Non-pigmented ciliary epithelial cell (primary cell): ENCODE measurements around the gene APOBEC4.
"Not testable (repeated sequence)": the region's sequence is repeated elsewhere in the genome, so short reads cannot be mapped to it uniquely, and the experiment has no call there.

Experiments used
- DNase-seq: peaks from one replicate; pipeline ENCODE4 v3.0.0-alpha.2; 2010; ENCODE audit warnings: low read depth

The APOBEC4 gene, protein sequence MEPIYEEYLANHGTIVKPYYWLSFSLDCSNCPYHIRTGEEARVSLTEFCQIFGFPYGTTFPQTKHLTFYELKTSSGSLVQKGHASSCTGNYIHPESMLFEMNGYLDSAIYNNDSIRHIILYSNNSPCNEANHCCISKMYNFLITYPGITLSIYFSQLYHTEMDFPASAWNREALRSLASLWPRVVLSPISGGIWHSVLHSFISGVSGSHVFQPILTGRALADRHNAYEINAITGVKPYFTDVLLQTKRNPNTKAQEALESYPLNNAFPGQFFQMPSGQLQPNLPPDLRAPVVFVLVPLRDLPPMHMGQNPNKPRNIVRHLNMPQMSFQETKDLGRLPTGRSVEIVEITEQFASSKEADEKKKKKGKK

GRCh38 chr1:183652547-183653461, at the start of gene APOBEC4:
TSS of gene APOBEC4 (minus strand) at chr1:183653316. CDS start at chr1:183648781, 4,535 bp downstream.
- DNase-seq = no peak

DNA sequence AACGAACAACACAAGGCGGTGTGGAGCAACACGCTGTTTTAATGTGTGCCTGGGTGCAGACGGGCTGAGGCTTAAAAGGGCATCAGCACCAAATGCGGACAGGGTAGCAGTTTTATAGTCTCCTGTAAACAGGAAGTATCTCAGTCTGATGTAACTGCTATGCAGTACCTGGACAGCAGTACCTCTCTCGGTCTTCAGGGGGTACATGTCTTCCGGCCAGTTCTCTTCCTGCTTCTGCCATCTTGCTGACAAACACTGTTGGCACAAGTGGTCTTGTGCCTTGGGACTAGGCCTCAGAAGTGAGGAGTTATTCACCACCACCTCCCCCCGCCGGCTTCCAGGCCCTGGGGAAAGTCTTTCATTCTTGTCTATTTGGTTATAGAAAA, 49.7 kb upstream of the APOBEC4 start:
- DNase-seq = no peak

DNA sequence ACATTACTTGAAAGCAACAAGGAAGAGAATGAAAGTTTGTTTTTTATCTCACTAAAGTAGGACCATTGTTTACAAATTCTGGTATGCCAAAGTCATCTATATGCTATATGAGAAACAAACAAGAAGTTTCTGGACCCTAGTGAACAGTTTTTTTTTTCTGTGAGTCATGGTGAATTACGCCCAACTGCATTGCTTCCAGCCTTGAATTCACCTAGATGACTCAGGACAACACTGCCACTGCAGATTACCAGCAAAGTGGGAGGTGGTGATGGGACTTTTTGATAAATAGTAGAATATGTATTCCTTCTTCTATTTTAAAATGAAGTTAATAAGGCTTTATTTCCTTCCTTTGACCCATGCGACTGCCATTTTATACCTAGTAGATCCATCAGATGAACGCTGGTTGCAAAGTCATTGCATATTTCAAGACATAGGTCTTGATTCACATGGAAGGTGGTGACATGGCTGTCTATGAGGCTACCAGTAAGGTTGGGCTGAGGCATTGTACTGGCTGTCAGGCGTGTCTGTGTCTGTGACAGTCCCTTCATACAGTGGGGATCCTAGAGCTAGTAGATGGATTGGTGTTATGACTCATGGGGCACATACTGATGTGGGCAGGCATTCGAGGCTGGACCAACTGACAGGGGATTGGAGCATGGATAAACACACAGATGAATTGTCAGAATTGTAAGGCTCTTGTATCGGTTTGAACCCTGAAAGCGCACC, 49.1 kb upstream of the APOBEC4 start:
- no peak for DNase-seq

DNA sequence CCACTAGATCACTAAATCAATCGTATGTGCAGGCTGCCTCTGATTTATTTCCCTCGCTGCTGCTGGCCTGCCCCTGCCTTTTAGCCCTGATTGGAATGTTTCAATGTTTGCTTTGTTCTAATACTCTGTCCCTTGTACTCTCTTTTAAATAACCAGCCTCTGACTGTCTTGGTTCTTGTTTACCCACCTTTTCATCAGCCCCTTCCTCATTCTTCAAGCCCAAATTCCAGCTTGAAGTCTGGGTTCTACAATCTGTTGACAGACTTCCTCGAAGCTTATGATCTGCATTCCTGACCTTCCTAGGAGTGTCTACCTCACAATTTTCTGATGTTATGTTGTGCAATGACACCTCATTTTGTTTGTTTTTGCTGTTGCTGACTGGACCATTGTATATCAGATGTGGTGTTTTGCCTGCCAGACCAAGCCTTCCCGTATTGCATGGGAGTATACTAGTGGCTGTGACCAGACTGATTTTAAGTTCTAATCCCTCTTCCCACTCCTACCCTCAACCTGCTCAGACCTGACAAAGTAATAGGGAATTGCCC, 46.6 kb upstream of the APOBEC4 start:
- DNase-seq = no peak

DNA sequence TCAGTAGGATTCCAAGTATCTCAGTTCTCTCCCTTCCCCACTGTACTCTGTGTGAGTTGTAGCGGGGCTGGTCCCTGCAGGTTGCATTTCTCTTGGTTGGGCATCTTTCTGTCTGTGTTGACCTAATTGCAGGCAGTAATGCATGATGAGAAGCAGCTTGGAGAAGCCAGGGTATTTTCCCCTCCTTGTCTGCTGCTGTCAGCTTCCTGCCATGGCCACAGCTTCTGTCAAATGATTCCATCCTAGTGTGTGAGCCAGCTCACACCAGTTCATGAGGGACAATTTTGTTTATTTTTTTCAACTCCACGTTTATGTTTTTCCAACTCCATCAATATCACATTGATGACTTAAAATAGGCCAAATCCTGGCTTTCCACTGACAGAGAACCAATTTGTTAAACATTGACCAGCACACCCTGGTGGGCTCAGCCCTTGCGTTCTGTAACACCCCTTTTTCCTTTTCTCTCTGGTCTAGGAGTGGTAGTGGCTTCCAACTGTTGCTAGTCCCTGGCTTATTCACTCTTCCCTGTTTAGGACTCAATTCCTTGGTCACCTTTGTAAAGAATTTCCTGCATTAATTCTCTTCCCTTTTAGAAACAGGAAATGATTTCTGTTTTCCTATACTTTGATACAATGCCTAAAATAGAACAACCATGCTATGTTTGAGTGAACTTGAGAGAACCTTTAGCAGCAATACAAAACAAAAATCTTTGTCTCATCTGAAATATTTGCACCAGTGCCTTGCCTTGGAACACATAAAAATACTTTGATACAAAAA, 44.9 kb upstream of the APOBEC4 start:
- DNase-seq = no peak

DNA sequence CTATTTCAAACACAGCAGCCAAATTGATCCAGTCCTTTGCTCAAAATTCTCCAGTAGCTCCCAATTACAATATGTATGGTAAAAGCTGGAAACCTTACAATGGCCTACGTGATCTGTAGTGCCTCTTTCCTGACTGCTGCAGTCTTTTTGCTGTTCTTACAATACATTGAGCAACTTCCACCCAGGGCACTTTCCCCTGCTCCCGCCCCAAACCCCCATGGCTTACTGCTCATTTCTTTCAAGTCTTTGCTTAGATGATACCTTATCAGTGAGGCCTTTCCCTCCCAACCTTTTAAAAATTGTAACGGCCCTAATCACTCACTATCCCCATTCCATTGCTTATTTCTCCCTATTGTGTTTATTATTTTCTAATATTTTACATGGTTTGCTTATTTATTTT, 43.9 kb upstream of the APOBEC4 start:
- DNase-seq = no peak

DNA sequence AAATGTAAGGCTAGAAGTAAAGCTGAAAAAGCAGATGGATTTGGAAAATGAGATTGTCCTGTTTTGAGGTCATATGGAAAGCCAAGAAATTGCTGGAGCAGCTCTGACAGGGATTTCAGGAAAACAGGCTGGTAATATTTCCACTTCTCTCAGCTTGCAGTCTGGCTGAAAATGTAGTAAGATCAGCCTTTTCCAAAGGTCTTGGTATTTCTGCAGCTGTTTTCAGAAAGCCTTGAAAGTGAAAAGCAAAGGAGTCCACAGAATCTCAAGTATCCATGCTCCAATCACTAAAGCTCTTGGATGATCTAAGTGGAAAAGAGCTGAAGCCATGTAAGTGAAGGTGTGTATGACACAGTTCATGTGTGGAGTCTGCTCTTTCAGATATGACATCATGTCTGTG, 41.6 kb upstream of the APOBEC4 start:
- DNase-seq = no peak

DNA sequence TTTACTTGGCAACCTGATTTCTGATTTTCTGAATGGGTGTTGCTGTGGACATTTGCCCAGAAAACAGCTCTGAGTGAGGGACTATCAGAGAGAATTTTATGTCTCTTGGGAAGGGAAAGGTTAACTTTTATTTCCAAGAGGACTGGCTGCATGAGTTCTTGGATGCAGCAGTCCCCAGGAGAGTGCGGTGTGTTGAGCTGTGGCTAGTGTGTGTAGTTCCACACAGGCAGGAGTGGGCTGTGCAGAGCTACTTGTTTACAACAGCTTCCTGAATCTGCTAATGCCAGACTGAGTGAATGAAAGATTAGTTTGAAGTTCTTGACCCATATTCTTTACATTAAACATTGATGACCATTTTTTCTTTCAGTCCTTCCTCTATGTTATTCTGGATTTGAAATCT, 41.0 kb upstream of the APOBEC4 start:
- no peak for DNase-seq

GRCh38 chr1:183693521-183693920, 40.4 kb upstream of the APOBEC4 start:
- DNase-seq = no peak

DNA sequence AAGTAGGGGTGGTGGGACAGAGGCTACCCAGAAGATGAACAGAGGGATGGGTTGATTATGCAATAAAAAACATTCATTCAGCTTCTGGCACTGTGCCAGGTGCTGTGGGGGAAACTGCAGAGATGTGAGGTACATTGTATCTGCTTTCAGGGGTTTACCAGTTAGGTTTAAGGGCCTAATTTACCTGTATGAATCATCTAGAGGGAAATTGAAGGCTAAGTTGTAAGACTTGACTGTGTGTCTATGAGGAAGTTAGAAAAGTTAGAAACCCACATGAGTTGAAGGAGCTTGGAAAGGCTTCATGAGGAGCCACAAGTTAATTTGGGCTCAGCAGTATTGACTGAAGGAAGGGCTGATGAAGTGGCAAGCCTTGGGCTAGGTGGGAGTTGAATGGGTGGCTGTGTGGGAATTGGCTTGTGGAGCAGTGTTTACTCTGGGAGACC, 36.7 kb upstream of the APOBEC4 start:
- DNase-seq = no peak

DNA sequence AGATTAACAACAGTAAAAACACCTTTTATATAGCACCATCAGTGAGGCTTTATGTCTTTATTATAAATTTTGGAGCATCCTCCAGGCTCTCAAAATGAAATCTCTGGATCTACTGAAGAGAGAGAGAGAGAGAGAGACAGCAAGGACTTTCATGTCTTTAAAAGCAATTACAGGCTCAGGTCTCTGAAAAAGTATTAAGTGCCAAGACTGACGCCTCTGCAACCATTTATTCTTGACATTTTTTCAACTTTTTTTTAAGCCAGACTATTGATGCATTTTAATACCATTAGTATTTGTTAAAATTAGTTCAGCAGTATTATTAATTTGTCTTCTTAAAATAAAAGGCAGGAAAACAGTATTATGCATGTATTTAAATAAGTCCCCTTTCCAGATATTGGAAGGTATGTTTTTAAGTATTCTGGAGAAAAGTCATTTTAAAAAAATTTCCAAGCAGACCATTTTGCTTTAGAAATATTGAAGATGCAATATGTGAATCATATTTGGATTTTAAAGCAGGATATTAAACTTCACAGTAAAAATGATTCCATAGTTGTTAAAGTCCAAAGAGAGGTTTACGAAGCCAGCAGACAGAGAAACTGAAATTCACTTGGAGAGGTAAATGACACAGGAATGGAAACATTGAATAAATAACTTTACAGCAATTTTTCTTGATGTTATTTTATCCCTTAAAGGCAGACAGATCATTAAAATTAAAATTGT, 35.4 kb upstream of the APOBEC4 start:
- no peak for DNase-seq

GRCh38 chr1:183687546-183688304, 34.6 kb upstream of the APOBEC4 start:
- no peak for DNase-seq

DNA sequence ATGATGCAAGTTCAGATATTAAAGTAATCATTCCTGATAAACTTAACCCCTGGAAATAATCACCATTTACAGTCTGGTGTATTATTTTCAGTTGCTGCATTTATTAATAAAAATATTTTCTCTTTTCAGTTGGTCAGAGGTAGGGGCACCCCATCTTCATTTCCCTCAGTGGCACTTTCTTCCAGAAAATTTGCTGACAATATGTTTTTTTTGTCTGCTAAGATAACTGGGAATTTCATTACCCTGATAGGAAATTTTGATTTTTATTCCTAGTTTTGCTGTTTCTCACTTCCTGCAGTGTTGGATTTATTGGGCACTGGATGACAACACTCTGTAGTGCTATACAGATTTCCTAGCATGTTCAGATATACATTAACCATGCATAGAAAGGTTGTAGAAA, 33.1 kb upstream of the APOBEC4 start:
- DNase-seq = no peak

DNA sequence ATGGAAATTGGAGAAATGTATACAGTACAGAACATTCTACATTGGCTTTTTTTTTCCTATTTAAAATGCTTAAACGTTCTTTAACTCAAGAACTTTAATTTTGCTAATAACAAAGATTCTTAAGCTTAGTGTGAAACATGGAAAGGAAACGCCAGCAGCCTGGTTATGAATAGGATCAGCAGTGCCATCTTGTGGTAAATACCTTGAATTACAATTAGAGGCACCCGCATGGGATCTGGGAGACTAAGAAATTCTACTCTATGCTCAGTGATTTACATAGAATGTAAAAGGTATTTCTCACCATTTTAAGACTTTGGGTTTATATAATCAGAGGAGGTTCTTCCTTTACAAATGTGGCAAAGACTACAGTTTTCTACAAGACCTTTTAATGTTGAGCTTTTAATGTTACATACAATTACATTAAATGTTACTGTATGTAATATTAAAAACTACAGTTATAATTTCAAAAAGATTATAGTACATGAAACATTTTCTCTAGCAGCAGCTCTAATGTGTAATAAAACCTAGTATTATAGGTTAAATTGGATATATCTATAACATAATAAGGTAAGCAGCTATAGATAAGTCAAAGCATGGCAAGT, 32.1 kb upstream of the APOBEC4 start:
- no peak for DNase-seq

GRCh38 chr1:183679363-183679762, 26.2 kb upstream of the APOBEC4 start:
- DNase-seq = not testable (repeated sequence)

DNA sequence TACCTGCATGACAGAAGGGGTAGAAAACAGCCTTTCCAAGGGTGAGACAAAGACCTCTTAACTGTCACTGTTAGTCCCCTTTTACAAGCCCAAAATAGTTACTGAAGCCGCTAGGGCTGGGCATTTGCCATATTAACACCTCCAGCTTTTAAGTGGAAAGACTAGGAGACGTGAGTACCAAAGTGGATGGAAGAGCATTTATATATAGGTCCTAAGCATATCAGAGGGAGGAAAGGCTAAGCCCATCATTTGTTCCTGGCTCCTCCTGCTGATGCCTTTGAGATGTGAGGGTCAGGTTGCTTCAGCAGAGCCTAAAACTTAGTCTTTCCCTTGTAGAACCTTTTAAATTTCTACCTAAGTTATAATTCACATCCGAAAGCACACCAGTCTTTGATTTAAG, 25.7 kb upstream of the APOBEC4 start:
- no peak for DNase-seq

DNA sequence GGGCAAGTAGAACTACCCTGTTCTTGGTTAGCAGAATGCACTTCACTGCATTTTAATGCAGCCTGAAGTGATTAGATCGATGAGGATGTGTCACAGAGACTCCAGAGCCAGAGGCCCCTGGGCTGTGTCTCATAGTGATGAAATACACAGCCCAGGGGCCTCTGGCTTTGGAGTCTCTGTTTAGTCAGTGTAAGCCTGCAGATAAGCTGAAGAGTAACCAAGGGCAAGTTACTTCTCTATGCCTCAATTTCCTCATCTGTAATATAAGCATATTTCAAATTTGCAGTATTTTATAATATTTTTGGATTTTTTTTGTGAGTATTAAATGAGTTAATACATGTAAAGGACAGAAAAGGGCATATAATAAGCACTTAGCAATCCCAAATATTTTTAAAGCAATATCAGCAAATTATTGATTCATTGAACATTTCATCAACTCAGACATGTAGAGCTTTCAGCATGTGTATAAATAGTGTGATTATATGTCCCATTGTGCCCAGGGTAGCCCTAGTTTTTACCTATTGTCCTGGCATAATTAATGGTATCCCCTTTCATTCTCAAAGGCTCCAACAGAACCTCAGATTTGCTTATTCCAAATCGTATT, 23.6 kb upstream of the APOBEC4 start:
- no peak for DNase-seq

- DNase-seq = no peak
These were observed 22.9 kb upstream of the APOBEC4 start for GRCh38 chr1:183675883-183676585.
